Fibroblast of lung (primary cell): Measurements from ENCODE around the gene WDR59.

Source experiments
- EZH2 ChIP-seq: IDR thresholded peaks from 2 replicates; pipeline ENCODE4 v1.5.1; 2012; ENCODE audit warnings: low read length, control low read depth, mild to moderate bottlenecking; ENCODE audit errors: missing control alignments
- TF ChIP-seq, protein P1 (sequence below), 2 donors: IDR thresholded peaks in 1 of 2; conservative IDR thresholded peaks in 1 of 2; 1 replicate in 1 of 2; 2 replicates in 1 of 2; pipeline ENCODE4 v1.5.1; 2011 to 2012; ENCODE audit warnings: low read length in 2 of 2, control low read depth in 1 of 2, inconsistent platforms in 1 of 2, low read depth in 1 of 2, mild to moderate bottlenecking in 1 of 2

DNA sequence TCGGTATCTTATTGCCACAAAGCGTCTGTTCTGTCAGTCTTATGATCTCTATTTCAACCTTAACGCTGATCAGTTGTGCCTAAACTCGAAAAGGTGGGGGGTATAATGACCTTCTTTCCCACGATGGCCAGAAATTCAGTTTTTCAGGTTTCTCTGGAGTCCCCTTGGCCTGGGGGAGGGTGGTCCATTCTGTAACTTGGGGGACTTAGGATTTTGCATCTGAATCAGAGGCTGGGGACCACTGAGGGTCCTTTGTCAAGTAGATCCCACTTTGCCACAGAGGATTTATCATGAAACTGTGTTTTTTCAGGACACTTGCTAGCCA, 6.3 kb upstream of the WDR59 start:
- TF ChIP-seq, protein P1, sequence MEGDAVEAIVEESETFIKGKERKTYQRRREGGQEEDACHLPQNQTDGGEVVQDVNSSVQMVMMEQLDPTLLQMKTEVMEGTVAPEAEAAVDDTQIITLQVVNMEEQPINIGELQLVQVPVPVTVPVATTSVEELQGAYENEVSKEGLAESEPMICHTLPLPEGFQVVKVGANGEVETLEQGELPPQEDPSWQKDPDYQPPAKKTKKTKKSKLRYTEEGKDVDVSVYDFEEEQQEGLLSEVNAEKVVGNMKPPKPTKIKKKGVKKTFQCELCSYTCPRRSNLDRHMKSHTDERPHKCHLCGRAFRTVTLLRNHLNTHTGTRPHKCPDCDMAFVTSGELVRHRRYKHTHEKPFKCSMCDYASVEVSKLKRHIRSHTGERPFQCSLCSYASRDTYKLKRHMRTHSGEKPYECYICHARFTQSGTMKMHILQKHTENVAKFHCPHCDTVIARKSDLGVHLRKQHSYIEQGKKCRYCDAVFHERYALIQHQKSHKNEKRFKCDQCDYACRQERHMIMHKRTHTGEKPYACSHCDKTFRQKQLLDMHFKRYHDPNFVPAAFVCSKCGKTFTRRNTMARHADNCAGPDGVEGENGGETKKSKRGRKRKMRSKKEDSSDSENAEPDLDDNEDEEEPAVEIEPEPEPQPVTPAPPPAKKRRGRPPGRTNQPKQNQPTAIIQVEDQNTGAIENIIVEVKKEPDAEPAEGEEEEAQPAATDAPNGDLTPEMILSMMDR (conservative IDR thresholded peaks at IDR 0.05 in 1 of 2, IDR thresholded peaks at IDR 0.05 in 1 of 2; ENCODE audit: low read depth in 1 of 2, low read length in 2 of 2) = no peak
- TF ChIP-seq EZH2 = no peak
